SJCRH30 (cell line): ENCODE results near the gene ABCC2. TPM values are rescaled to one million over a fixed set of nuclear protein-coding genes. Genes with fewer than 3 reads are reported as not detected.
"Not testable (repeated sequence)": the region's sequence is repeated elsewhere in the genome, so short reads cannot be mapped to it uniquely, and the experiment has no call there.

Experiments
- DNase-seq, 2 experiments: peaks; one replicate each; pipeline ENCODE4 v3.0.0-alpha.2; 2015 to 2020
- H3K27ac ChIP-seq: fragments of 250-450 bp; sonication (Bioruptor Pico); 2 replicates; pipeline ENCODE4 v1.5.1; 2020; ENCODE audit warnings: mild to moderate bottlenecking, moderate library complexity
- H3K27me3 ChIP-seq: fragments of 250-450 bp; sonication (Bioruptor Pico); 2 replicates; pipeline ENCODE4 v1.5.1; 2020; ENCODE audit warnings: mild to moderate bottlenecking, moderate library complexity
- H3K36me3 ChIP-seq: fragments of 250-450 bp; sonication (Bioruptor Pico); 2 replicates; pipeline ENCODE4 v1.5.1; 2020; ENCODE audit warnings: mild to moderate bottlenecking, moderate library complexity
- H3K4me1 ChIP-seq: fragments of 250-450 bp; sonication (Bioruptor Pico); 2 replicates; pipeline ENCODE4 v1.5.1; 2020; ENCODE audit warnings: mild to moderate bottlenecking, moderate library complexity
- H3K4me3 ChIP-seq: fragments of 250-450 bp; sonication (Bioruptor Pico); 2 replicates; pipeline ENCODE4 v1.5.1; 2020; ENCODE audit warnings: mild to moderate bottlenecking, moderate library complexity
- H3K9me3 ChIP-seq: fragments of 250-450 bp; sonication (Bioruptor Pico); replicated peaks from 2 replicates; pipeline ENCODE4 v1.5.1; 2020; ENCODE audit warnings: mild to moderate bottlenecking, moderate library complexity
- total RNA-seq: library from RNA; depleted of rRNA; stranded (reverse); fragments of >200 nt; shearing (Covaris generic); gene quantifications from 2 replicates; pipeline ENCODE4 v1.2.3, GENCODE V29; 2014

ABCC2 gene
- total RNA-seq, 1 experiment from 2014 or later, result 0.24 TPM

GRCh38 chr10:99809931-99810615 is 27.6 kb downstream of the ABCC2 start:
- no peak for DNase-seq
- H3K36me3 ChIP-seq, result no peaks in the 10 kb centered on the region
- H3K27ac ChIP-seq, result no peak overlapping the region
- peaks cover 5% of the 10 kb centered on the region; the same call in 1 of the 2 replicates for H3K27me3 ChIP-seq
- no peaks in the 10 kb centered on the region for H3K9me3 ChIP-seq
- H3K4me3 ChIP-seq, result no peak overlapping the region
- H3K4me1 ChIP-seq, result no peaks in the 10 kb centered on the region

- H3K36me3 ChIP-seq, result no peaks in the 10 kb centered on the region
- DNase-seq, result no peak
- no peaks in the 10 kb centered on the region for H3K9me3 ChIP-seq
- H3K27ac ChIP-seq, result no peak overlapping the region
- peaks cover 5% of the 10 kb centered on the region; the same call in 1 of the 2 replicates for H3K27me3 ChIP-seq
- no peak overlapping the region for H3K4me3 ChIP-seq
- no peaks in the 10 kb centered on the region for H3K4me1 ChIP-seq
Measured at GRCh38 chr10:99812177-99812576, 29.7 kb downstream of the ABCC2 start.

GRCh38 chr10:99814143-99814542 is 31.7 kb downstream of the ABCC2 start:
- Histone ChIP-seq H3K36me3 (no peaks in the 10 kb centered on the region), H3K4me1 (no peaks in the 10 kb centered on the region), H3K9me3 (no peaks in the 10 kb centered on the region), H3K4me3 (no peak overlapping the region), H3K27me3 (no peaks in the 10 kb centered on the region), H3K27ac (no peak overlapping the region)
- no peak for DNase-seq

GRCh38 chr10:99815621-99816020 is 33.2 kb downstream of the ABCC2 start:
- Histone ChIP-seq H3K36me3 (no peaks in the 10 kb centered on the region), H3K4me1 (no peaks in the 10 kb centered on the region), H3K4me3 (no peak overlapping the region), H3K27me3 (no peaks in the 10 kb centered on the region), H3K27ac (no peak overlapping the region), H3K9me3 (no peaks in the 10 kb centered on the region)
- DNase-seq, result no peak

GRCh38 chr10:99827936-99828335 is 45.5 kb downstream of the ABCC2 start:
- Histone ChIP-seq H3K36me3 (no peaks in the 10 kb centered on the region), H3K27me3 (no peaks in the 10 kb centered on the region; the same call in 1 of the 2 replicates), H3K4me1 (no peaks in the 10 kb centered on the region), H3K9me3 (0 out of 2 replicates have a peak, but pooled peaks cover 3% of the 10 kb centered on the region), H3K27ac (no peak overlapping the region), H3K4me3 (no peak overlapping the region)
- no peak for DNase-seq

GRCh38 chr10:99828464-99828863 is 46.0 kb downstream of the ABCC2 start:
- 0 out of 2 replicates have a peak, but pooled peaks cover 3% of the 10 kb centered on the region for H3K9me3 ChIP-seq
- DNase-seq, result no peak
- no peaks in the 10 kb centered on the region for H3K36me3 ChIP-seq
- no peak overlapping the region for H3K4me3 ChIP-seq
- no peaks in the 10 kb centered on the region for H3K4me1 ChIP-seq
- no peak overlapping the region for H3K27ac ChIP-seq
- no peaks in the 10 kb centered on the region; the same call in 1 of the 2 replicates for H3K27me3 ChIP-seq

GRCh38 chr10:99832439-99832838 is 50.0 kb downstream of the ABCC2 start:
- Histone ChIP-seq H3K4me1 (no peaks in the 10 kb centered on the region), H3K9me3 (0 out of 2 replicates have a peak, but pooled peaks cover 3% of the 10 kb centered on the region), H3K36me3 (no peaks in the 10 kb centered on the region), H3K4me3 (no peak overlapping the region), H3K27me3 (no peaks in the 10 kb centered on the region; the same call in 1 of the 2 replicates), H3K27ac (no peak overlapping the region)
- DNase-seq, result no peak

- DNase-seq, result no peak
- Histone ChIP-seq H3K9me3 (no peaks in the 10 kb centered on the region), H3K27me3 (no peaks in the 10 kb centered on the region), H3K4me3 (no peak overlapping the region), H3K4me1 (no peaks in the 10 kb centered on the region), H3K36me3 (no peaks in the 10 kb centered on the region), H3K27ac (no peak overlapping the region)
Measured at GRCh38 chr10:99834410-99834809, 52.0 kb downstream of the ABCC2 start.

- no peaks in the 10 kb centered on the region for H3K27me3 ChIP-seq
- no peaks in the 10 kb centered on the region for H3K36me3 ChIP-seq
- no peaks in the 10 kb centered on the region for H3K4me1 ChIP-seq
- H3K4me3 ChIP-seq, result no peak overlapping the region
- no peak overlapping the region for H3K27ac ChIP-seq
- no peaks in the 10 kb centered on the region for H3K9me3 ChIP-seq
- DNase-seq, result no peak
Measured at GRCh38 chr10:99835947-99836346, 53.5 kb downstream of the ABCC2 start.

GRCh38 chr10:99836711-99837110 is 54.3 kb downstream of the ABCC2 start:
- Histone ChIP-seq H3K36me3 (no peaks in the 10 kb centered on the region), H3K4me3 (no peak overlapping the region), H3K9me3 (no peaks in the 10 kb centered on the region), H3K27me3 (no peaks in the 10 kb centered on the region), H3K27ac (no peak overlapping the region), H3K4me1 (no peaks in the 10 kb centered on the region)
- no peak for DNase-seq

- H3K4me1 ChIP-seq, DNase-seq, H3K27me3 ChIP-seq, H3K4me3 ChIP-seq, H3K36me3 ChIP-seq, H3K27ac ChIP-seq, H3K9me3 ChIP-seq: not testable (repeated sequence)
Measured at GRCh38 chr10:99840859-99841258, 58.4 kb downstream of the ABCC2 start.

GRCh38 chr10:99841746-99842145 is 59.3 kb downstream of the ABCC2 start:
- H3K9me3 ChIP-seq, result no peaks in the 10 kb centered on the region
- H3K27me3 ChIP-seq, result no peaks in the 10 kb centered on the region
- H3K4me1 ChIP-seq, result 0 out of 2 replicates have a peak, but pooled peaks cover 2% of the 10 kb centered on the region
- no peak overlapping the region for H3K4me3 ChIP-seq
- no peak for DNase-seq
- H3K36me3 ChIP-seq, result no peaks in the 10 kb centered on the region
- H3K27ac ChIP-seq, result no peak overlapping the region

GRCh38 chr10:99843310-99843709 is 60.9 kb downstream of the ABCC2 start:
- no peak for DNase-seq
- Histone ChIP-seq H3K4me1 (0 out of 2 replicates have a peak, but pooled peaks cover 2% of the 10 kb centered on the region), H3K27me3 (no peaks in the 10 kb centered on the region), H3K9me3 (no peaks in the 10 kb centered on the region), H3K27ac (no peak overlapping the region), H3K4me3 (no peak overlapping the region), H3K36me3 (no peaks in the 10 kb centered on the region)

- Histone ChIP-seq H3K9me3 (no peaks in the 10 kb centered on the region), H3K27me3 (no peaks in the 10 kb centered on the region), H3K36me3 (no peaks in the 10 kb centered on the region), H3K4me3 (no peak overlapping the region), H3K4me1 (0 out of 2 replicates have a peak, but pooled peaks cover 2% of the 10 kb centered on the region), H3K27ac (no peak overlapping the region)
- DNase-seq, result peak; percentile 32 to 61
Measured at GRCh38 chr10:99844433-99844955, 62.1 kb downstream of the ABCC2 start.

GRCh38 chr10:99845837-99846382 is 63.5 kb downstream of the ABCC2 start:
- Histone ChIP-seq H3K4me1 (0 out of 2 replicates have a peak, but pooled peaks cover 2% of the 10 kb centered on the region), H3K9me3 (no peaks in the 10 kb centered on the region), H3K36me3 (no peaks in the 10 kb centered on the region), H3K27me3 (no peaks in the 10 kb centered on the region), H3K27ac (no peak overlapping the region), H3K4me3 (0 out of 2 replicates have a peak overlapping the region, but pooled peaks have one; percentile 14)
- peak; percentile 77 to 92 for DNase-seq
